H9 (cell line): ENCODE measurements around the gene CHMP6. TPM values are rescaled to one million over a fixed set of nuclear protein-coding genes. Genes with fewer than 3 reads are reported as not detected.

Experiments used
- DNase-seq: peaks from one replicate; pipeline ENCODE4 v3.0.0-alpha.2; 2017
- H2AFZ ChIP-seq: one replicate; pipeline ENCODE4 v1.6.1; 2013; ENCODE audit warnings: mild to moderate bottlenecking, low read length, control low read depth, moderate library complexity
- H2AK5ac ChIP-seq: 2 replicates; pipeline ENCODE4 v1.6.1; 2013; ENCODE audit warnings: low read length, control low read depth, mixed read lengths; ENCODE audit not compliant: insufficient read length
- H2BK120ac ChIP-seq: one replicate; pipeline ENCODE4 v1.6.1; 2013; ENCODE audit warnings: low read depth, mild to moderate bottlenecking, low read length, control low read depth, inconsistent platforms; ENCODE audit not compliant: poor library complexity, severe bottlenecking
- H2BK12ac ChIP-seq: 2 replicates; pipeline ENCODE4 v1.6.1; 2013; ENCODE audit warnings: low read length, control low read depth, mixed read lengths, low read depth; ENCODE audit not compliant: insufficient read length
- H2BK15ac ChIP-seq: 2 replicates; pipeline ENCODE4 v1.6.1; 2013; ENCODE audit warnings: low read depth, low read length, control low read depth
- H2BK20ac ChIP-seq: one replicate; pipeline ENCODE4 v1.6.1; 2013; ENCODE audit warnings: low read depth, mild to moderate bottlenecking, low read length, control low read depth, inconsistent platforms; ENCODE audit not compliant: poor library complexity, severe bottlenecking
- H2BK5ac ChIP-seq: 2 replicates; pipeline ENCODE4 v1.6.1; 2013; ENCODE audit warnings: low read length, control low read depth, mixed read lengths; ENCODE audit not compliant: insufficient read length
- H3K14ac ChIP-seq: 2 replicates; pipeline ENCODE4 v1.6.1; 2013; ENCODE audit warnings: low read length, control low read depth; ENCODE audit not compliant: insufficient read depth
- H3K18ac ChIP-seq: 2 replicates; pipeline ENCODE4 v1.6.1; 2013; ENCODE audit warnings: low read depth, mild to moderate bottlenecking, mixed read lengths, low read length, control low read depth; ENCODE audit not compliant: insufficient read length
- H3K23ac ChIP-seq: 2 replicates; pipeline ENCODE4 v1.6.1; 2013; ENCODE audit warnings: low read length, control low read depth, mixed read lengths, low read depth; ENCODE audit not compliant: insufficient read length
- H3K23me2 ChIP-seq: 2 replicates; pipeline ENCODE4 v1.6.1; 2013; ENCODE audit warnings: low read depth, mild to moderate bottlenecking, mixed read lengths, low read length, control low read depth; ENCODE audit not compliant: insufficient read length, poor library complexity, severe bottlenecking
- H3K27ac ChIP-seq: 2 replicates; pipeline ENCODE4 v1.5.1; 2013; ENCODE audit warnings: low read length, control low read depth, mixed read lengths, low read depth; ENCODE audit not compliant: insufficient read length
- H3K27me3 ChIP-seq: 2 replicates; pipeline ENCODE4 v1.6.1; 2013; ENCODE audit warnings: low read length, control low read depth, inconsistent platforms; ENCODE audit not compliant: insufficient read depth
- H3K4ac ChIP-seq: 2 replicates; pipeline ENCODE4 v1.6.1; 2013; ENCODE audit warnings: low read depth, mild to moderate bottlenecking, control low read depth, inconsistent platforms, low read length, moderate library complexity
- H3K4me1 ChIP-seq: 2 replicates; pipeline ENCODE4 v1.6.1; 2013; ENCODE audit warnings: low read length, control low read depth, inconsistent platforms; ENCODE audit not compliant: insufficient read depth
- H3K4me2 ChIP-seq: 2 replicates; pipeline ENCODE4 v1.6.1; 2013; ENCODE audit warnings: low read length, control low read depth, mixed read lengths; ENCODE audit not compliant: insufficient read length, insufficient read depth
- H3K56ac ChIP-seq: 2 replicates; pipeline ENCODE4 v1.6.1; 2013; ENCODE audit warnings: low read depth, mild to moderate bottlenecking, mixed read lengths, low read length, control low read depth; ENCODE audit not compliant: insufficient read length
- H3K79me1 ChIP-seq: 2 replicates; pipeline ENCODE4 v1.6.1; 2013; ENCODE audit warnings: low read depth, mild to moderate bottlenecking, moderate library complexity, low read length, control low read depth, inconsistent platforms; ENCODE audit not compliant: insufficient read depth, poor library complexity, severe bottlenecking
- H3K79me2 ChIP-seq: 2 replicates; pipeline ENCODE4 v1.6.1; 2013; ENCODE audit warnings: low read length, control low read depth, inconsistent platforms; ENCODE audit not compliant: insufficient read depth
- H3K9ac ChIP-seq: 2 replicates; pipeline ENCODE4 v1.6.1; 2013; ENCODE audit warnings: low read length, control low read depth, mixed read lengths; ENCODE audit not compliant: insufficient read length; ENCODE audit errors: extremely low read depth
- H3K9me3 ChIP-seq: one replicate; pipeline ENCODE4 v1.6.1; 2013; ENCODE audit warnings: low read depth, low read length, inconsistent platforms; ENCODE audit not compliant: control insufficient read depth
- H3T11ph ChIP-seq: one replicate; pipeline ENCODE4 v1.6.1; 2013; ENCODE audit warnings: mild to moderate bottlenecking, low read length, control low read depth, inconsistent platforms
- H4K20me1 ChIP-seq: one replicate; pipeline ENCODE4 v1.6.1; 2013; ENCODE audit not compliant: control insufficient read depth, insufficient read length, insufficient read depth
- H4K5ac ChIP-seq: 2 replicates; pipeline ENCODE4 v1.6.1; 2013; ENCODE audit warnings: low read depth, mild to moderate bottlenecking, mixed read lengths, low read length, control low read depth; ENCODE audit not compliant: insufficient read length
- H4K8ac ChIP-seq: replicated peaks from 2 replicates; pipeline ENCODE4 v1.6.1; 2013; ENCODE audit warnings: low read length, control low read depth, mixed read lengths, low read depth; ENCODE audit not compliant: insufficient read length
- H4K91ac ChIP-seq: 2 replicates; pipeline ENCODE4 v1.6.1; 2013; ENCODE audit warnings: low read depth, mild to moderate bottlenecking, moderate library complexity, mixed read lengths, low read length, control low read depth; ENCODE audit not compliant: insufficient read length
- H3K27ac Mint-ChIP-seq, 3 experiments: 2 replicates in 2 of 3; 3 replicates in 1 of 3; pipeline ENCODE4 v1.8.0; 2020 to 2021; ENCODE audit warnings: mixed read lengths in 3 of 3, mild to moderate bottlenecking in 1 of 3, moderate library complexity in 1 of 3
- H3K27me3 Mint-ChIP-seq: 2 replicates; pipeline ENCODE4 v1.8.0; 2021; ENCODE audit warnings: low read depth, mild to moderate bottlenecking, moderate library complexity, mixed read lengths
- H3K36me3 Mint-ChIP-seq, 3 experiments: 2 replicates in 2 of 3; 3 replicates in 1 of 3; pipeline ENCODE4 v1.8.0; 2020 to 2021; ENCODE audit warnings: low read depth in 3 of 3, mixed read lengths in 3 of 3; ENCODE audit not compliant: insufficient read depth in 1 of 3
- H3K4me1 Mint-ChIP-seq, 2 experiments: 2 replicates each; pipeline ENCODE4 v1.8.0; 2020; ENCODE audit warnings: mixed read lengths in 2 of 2
- H3K4me3 Mint-ChIP-seq, 2 experiments: 2 replicates in 1 of 2; 3 replicates in 1 of 2; pipeline ENCODE4 v1.8.0; 2020 to 2021; ENCODE audit warnings: mild to moderate bottlenecking in 2 of 2, mixed read lengths in 2 of 2, moderate library complexity in 1 of 2
- H3K9me3 Mint-ChIP-seq, 2 experiments: 2 replicates in 1 of 2; 3 replicates in 1 of 2; pipeline ENCODE4 v1.8.0; 2020; ENCODE audit warnings: mild to moderate bottlenecking in 2 of 2, mixed read lengths in 2 of 2, moderate library complexity in 1 of 2
- WGBS: extraction: QIAGEN DNeasy Blood & Tissue Kit; methylation state at CpG from one replicate; pipeline ENCODE4 v1.1.7; 2013; ENCODE audit warnings: missing lambda C conversion rate, low lambda C conversion rate, mixed read lengths; ENCODE audit not compliant: insufficient read length; ENCODE audit errors: extremely low coverage; 5-methylcytosine and 5-hydroxymethylcytosine counted together
- total RNA-seq: library from RNA; stranded (reverse); gene quantifications from 2 replicates; pipeline ENCODE4 v1.2.1, GENCODE V29; 2021
- TF ChIP-seq, protein P1 (sequence below): fragments of 200-600 bp; sonication (generic); conservative IDR thresholded peaks from 3 replicates; pipeline ENCODE4 v1.8.0; 2021; ENCODE audit warnings: antibody characterized with exemption, mild to moderate bottlenecking

Gene CHMP6
- total RNA-seq, 1 experiment from 2014 or later = 23.4 TPM

DNA sequence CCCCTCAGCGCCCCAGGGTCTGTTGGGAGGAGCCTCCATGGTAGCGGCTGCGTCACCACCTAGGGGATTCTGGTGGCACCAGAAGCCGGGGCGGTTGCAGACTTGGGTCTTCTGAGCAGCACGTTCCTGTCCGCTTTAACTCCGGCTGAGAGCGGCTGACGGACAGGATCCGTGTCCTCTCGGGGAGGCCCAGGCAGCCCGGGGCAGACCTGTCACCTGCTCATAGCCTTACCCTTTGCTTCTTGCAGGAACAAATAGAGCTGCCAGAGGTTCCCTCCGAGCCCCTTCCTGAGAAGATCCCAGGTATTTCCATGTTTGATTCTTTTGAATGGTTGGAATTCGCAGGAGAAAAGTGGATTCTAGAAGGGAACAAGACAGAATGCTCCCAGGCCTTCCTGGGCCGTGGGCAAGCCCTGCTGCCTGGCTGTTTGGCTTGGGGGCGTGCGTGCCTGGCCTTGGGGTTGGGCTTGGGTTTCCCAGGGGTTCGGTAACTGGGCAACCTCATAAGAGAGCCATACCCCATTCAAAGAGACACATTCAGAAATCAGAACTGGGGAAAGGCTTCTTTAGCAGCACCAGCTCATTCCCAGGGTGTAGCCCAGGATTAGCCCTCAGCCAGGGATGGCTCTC, 6.6 kb downstream of the CHMP6 start:
- Mint-ChIP-seq H3K27ac (no peak overlapping the region), H3K36me3 (peaks cover 5 to 25% (median 20%) of the 10 kb centered on the region in 3 experiments; a peak in 5 of 7 replicates), H3K9me3 (no peaks in the 10 kb centered on the region), H3K4me1 (peaks cover 4 to 5% of the 10 kb centered on the region in 2 experiments; a peak in 2 of 4 replicates), H3K4me3 (no peak overlapping the region), H3K27me3 (peaks cover 22% of the 10 kb centered on the region)
- peak; percentile 19 for DNase-seq
- Histone ChIP-seq H2BK120ac (no peak overlapping the region), H2BK5ac (no peak overlapping the region), H3K79me1 (no peaks in the 10 kb centered on the region), H2BK20ac (no peak overlapping the region), H3K9me3 (no peaks in the 10 kb centered on the region), H3K23me2 (no peaks in the 10 kb centered on the region), H3K18ac (no peak overlapping the region), H2BK15ac (no peak overlapping the region), H4K91ac (no peak overlapping the region), H2AFZ (no peak overlapping the region), H3K79me2 (no peaks in the 10 kb centered on the region), H3K27ac (no peak overlapping the region), H3K4me2 (no peak overlapping the region), H3K56ac (no peak overlapping the region), H2BK12ac (no peak overlapping the region), H3K14ac (no peak overlapping the region), H4K8ac (no peak overlapping the region), H2AK5ac (no peak overlapping the region), H3K4me1 (no peaks in the 10 kb centered on the region), H4K5ac (no peak overlapping the region), H3K9ac (no peak overlapping the region), H3K27me3 (no peaks in the 10 kb centered on the region; the same call in 1 of the 2 replicates), H3T11ph (no peak overlapping the region), H4K20me1 (no peaks in the 10 kb centered on the region), H3K23ac (no peak overlapping the region), H3K4ac (no peak overlapping the region)
- TF ChIP-seq, protein P1, sequence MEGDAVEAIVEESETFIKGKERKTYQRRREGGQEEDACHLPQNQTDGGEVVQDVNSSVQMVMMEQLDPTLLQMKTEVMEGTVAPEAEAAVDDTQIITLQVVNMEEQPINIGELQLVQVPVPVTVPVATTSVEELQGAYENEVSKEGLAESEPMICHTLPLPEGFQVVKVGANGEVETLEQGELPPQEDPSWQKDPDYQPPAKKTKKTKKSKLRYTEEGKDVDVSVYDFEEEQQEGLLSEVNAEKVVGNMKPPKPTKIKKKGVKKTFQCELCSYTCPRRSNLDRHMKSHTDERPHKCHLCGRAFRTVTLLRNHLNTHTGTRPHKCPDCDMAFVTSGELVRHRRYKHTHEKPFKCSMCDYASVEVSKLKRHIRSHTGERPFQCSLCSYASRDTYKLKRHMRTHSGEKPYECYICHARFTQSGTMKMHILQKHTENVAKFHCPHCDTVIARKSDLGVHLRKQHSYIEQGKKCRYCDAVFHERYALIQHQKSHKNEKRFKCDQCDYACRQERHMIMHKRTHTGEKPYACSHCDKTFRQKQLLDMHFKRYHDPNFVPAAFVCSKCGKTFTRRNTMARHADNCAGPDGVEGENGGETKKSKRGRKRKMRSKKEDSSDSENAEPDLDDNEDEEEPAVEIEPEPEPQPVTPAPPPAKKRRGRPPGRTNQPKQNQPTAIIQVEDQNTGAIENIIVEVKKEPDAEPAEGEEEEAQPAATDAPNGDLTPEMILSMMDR = no peak
- no CpG with 5 or more reads among the region's 19 CpGs for WGBS
